BJ (cell line): Measurements from ENCODE around the gene CCDC73. TPM values are rescaled to one million over a fixed set of nuclear protein-coding genes. Genes with fewer than 3 reads are reported as not detected.

Experiments
- CTCF ChIA-PET: fragments of 350-600 bp; formaldehyde crosslinking; extraction: SDS; loops from one replicate; lab custom pipeline; 2021; ENCODE audit warnings: antibody characterized with exemption, inconsistent platforms; lab: Yijun Ruan, JAX
- POLR2A ChIA-PET: fragments of 300-600 bp; sonication (Branson Sonifier 250); formaldehyde crosslinking; extraction: SDS; loops from one replicate; lab custom pipeline; 2021; ENCODE audit warnings: antibody characterized with exemption; lab: Charles Lee
- DNase-seq: peaks from one replicate; pipeline ENCODE4 v3.0.0-alpha.2; 2011; ENCODE audit warnings: low read depth
- H3K27me3 ChIP-seq: 2 replicates; pipeline ENCODE4 v1.6.0; 2011; ENCODE audit warnings: low read length; ENCODE audit not compliant: control insufficient read depth, insufficient read depth
- H3K36me3 ChIP-seq: 2 replicates; pipeline ENCODE4 v1.5.1; 2011; ENCODE audit warnings: low read length; ENCODE audit not compliant: control insufficient read depth, insufficient read depth
- H3K4me3 ChIP-seq: 2 replicates; pipeline ENCODE4 v1.5.1; 2011; ENCODE audit warnings: low read depth, mild to moderate bottlenecking, control low read depth, low read length
- polyA plus RNA-seq: library from polyadenylated mRNA; depleted of rRNA; stranded (reverse); fragments of >200 nt; gene quantifications from 2 replicates; pipeline ENCODE4 v1.2.3, GENCODE V29; 2011
- TF ChIP-seq, protein P1 (sequence below): IDR thresholded peaks from 2 replicates; pipeline ENCODE4 v1.5.1; 2011; ENCODE audit warnings: low read depth, mild to moderate bottlenecking, control low read depth, inconsistent platforms, low read length, moderate library complexity; ENCODE audit not compliant: insufficient read depth

The CCDC73 gene
- polyA plus RNA-seq, 1 experiment = not detected

- ChIA-PET POLR2A (no interaction called here), CTCF (no interaction called here)
- TF ChIP-seq, protein P1, sequence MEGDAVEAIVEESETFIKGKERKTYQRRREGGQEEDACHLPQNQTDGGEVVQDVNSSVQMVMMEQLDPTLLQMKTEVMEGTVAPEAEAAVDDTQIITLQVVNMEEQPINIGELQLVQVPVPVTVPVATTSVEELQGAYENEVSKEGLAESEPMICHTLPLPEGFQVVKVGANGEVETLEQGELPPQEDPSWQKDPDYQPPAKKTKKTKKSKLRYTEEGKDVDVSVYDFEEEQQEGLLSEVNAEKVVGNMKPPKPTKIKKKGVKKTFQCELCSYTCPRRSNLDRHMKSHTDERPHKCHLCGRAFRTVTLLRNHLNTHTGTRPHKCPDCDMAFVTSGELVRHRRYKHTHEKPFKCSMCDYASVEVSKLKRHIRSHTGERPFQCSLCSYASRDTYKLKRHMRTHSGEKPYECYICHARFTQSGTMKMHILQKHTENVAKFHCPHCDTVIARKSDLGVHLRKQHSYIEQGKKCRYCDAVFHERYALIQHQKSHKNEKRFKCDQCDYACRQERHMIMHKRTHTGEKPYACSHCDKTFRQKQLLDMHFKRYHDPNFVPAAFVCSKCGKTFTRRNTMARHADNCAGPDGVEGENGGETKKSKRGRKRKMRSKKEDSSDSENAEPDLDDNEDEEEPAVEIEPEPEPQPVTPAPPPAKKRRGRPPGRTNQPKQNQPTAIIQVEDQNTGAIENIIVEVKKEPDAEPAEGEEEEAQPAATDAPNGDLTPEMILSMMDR = no peak
- Histone ChIP-seq H3K36me3 (no peaks in the 10 kb centered on the region), H3K4me3 (no peak overlapping the region), H3K27me3 (no peaks in the 10 kb centered on the region)
- no peak for DNase-seq
Observed at GRCh38 chr11:32752001-32752400, 42.5 kb downstream of the CCDC73 start.

- no peak for DNase-seq
- no peaks in the 10 kb centered on the region for H3K36me3 ChIP-seq
- H3K4me3 ChIP-seq = no peak overlapping the region
- POLR2A ChIA-PET = no interaction called here
- TF ChIP-seq, protein P1 = no peak
- CTCF ChIA-PET = no interaction called here
- no peaks in the 10 kb centered on the region for H3K27me3 ChIP-seq
Observed at GRCh38 chr11:32751381-32751780, 43.1 kb downstream of the CCDC73 start.

- ChIA-PET POLR2A (no interaction called here), CTCF (interaction anchor here (0.6 kb wide), 1 partner anchor 14 kb away, joined by 3 read pairs; no protein-coding TSS in a partner anchor)
- DNase-seq = no peak
- Histone ChIP-seq H3K4me3 (no peak overlapping the region), H3K27me3 (no peaks in the 10 kb centered on the region), H3K36me3 (no peaks in the 10 kb centered on the region)
- TF ChIP-seq, protein P1 = no peak
Observed at GRCh38 chr11:32729976-32730375, 64.5 kb downstream of the CCDC73 start.

DNA sequence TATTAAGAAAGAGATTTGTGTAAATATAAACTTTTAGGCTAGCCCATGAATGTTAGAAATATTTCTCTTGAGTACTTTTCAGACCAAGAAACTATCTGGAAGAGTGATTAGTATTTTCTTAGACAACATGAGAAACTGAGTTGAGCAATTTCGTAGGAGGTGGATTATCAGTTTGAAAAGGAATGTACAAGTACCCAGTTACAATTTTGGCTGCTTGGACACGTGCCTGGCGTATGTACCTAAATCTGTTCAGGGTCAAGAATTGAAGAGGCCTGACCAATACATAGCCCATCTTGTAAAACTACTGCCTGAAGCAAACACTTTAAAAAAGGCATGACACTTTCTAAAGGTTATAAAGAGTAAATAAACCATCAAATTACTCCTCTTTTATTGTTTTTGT lies 71.1 kb downstream of the CCDC73 start:
- TF ChIP-seq, protein P1 = no peak
- DNase-seq = no peak
- H3K4me3 ChIP-seq = no peak overlapping the region
- H3K27me3 ChIP-seq = peaks cover 3% of the 10 kb centered on the region; the same call in 1 of the 2 replicates
- CTCF ChIA-PET = no interaction called here
- POLR2A ChIA-PET = no interaction called here
- no peaks in the 10 kb centered on the region for H3K36me3 ChIP-seq

DNA sequence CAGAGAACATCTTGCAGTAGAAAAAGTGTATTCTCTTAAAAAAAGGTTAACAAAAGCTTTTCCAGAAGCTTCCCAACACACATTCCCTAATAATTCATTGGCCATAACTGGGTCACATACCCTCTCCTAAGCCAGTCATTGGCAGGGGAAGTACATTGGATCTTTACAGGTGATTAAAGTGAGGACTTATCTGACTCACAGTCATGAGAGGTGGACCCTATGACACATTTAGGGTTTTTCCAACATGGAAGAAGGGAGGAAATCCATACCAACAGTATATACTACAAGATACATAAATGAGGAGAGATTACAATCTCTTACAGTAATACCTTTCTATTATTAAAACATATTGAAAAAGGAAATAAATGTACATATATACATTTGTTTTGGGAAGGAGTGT lies 72.2 kb downstream of the CCDC73 start:
- no peak for DNase-seq
- Histone ChIP-seq H3K4me3 (no peak overlapping the region), H3K27me3 (peaks cover 3% of the 10 kb centered on the region; the same call in 1 of the 2 replicates), H3K36me3 (no peaks in the 10 kb centered on the region)
- TF ChIP-seq, protein P1 = no peak
- CTCF ChIA-PET = interaction anchor here (0.6 kb wide), 1 partner anchor 433 kb away, joined by 3 read pairs; no protein-coding TSS in a partner anchor
- POLR2A ChIA-PET = no interaction called here
